HG02870 (cell line): ENCODE measurements around the gene YWHAH.

ENCODE experiments used
- ATAC-seq: cut with Tn5 transposase; IDR thresholded peaks from one replicate; pipeline ENCODE4 v1.9.1; 2021; ENCODE audit warnings: mild to moderate bottlenecking, moderate library complexity; ENCODE audit not compliant: unreplicated experiment

YWHAH gene

DNA sequence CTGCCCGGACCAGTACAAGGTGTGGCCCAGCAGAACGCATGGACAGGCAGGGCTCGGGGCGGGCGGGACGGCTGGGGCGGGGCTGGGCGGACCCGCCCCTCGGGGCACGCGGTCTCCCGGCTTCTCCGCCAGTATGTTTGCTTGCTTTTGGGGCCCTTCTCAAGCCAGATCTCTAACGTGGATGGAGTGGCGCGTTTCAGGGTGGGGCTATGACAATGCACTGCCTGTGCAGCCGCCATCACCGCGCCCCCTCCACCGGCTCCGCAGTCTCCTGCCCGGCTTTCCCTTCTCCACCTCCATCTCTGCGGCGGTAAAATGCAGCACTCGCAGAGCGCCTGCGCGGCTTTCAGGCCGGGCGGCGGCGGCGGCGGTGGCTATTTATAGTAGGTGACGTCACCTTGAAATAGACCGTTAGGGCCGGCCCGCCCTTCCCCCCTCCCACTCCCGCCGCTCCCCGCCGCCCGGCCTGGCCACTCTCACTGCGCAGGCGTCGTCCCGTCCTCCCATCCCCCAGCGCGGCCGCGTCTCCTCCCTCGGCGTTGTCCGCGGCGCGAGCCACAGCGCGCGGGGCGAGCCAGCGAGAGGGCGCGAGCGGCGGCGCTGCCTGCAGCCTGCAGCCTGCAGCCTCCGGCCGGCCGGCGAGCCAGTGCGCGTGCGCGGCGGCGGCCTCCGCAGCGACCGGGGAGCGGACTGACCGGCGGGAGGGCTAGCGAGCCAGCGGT lies at the start of gene YWHAH:
Gene YWHAH, plus strand, starts transcription at position 558 of the 722 bp plus-strand sequence. CDS start 199 bp downstream, outside the sequence.
- peak; percentile 53 for ATAC-seq

GRCh38 chr22:31895411-31896123 lies 48.8 kb upstream of the YWHAH start:
- no peak for ATAC-seq

- no peak for ATAC-seq
Measured at GRCh38 chr22:31896472-31896871, 47.9 kb upstream of the YWHAH start.

DNA sequence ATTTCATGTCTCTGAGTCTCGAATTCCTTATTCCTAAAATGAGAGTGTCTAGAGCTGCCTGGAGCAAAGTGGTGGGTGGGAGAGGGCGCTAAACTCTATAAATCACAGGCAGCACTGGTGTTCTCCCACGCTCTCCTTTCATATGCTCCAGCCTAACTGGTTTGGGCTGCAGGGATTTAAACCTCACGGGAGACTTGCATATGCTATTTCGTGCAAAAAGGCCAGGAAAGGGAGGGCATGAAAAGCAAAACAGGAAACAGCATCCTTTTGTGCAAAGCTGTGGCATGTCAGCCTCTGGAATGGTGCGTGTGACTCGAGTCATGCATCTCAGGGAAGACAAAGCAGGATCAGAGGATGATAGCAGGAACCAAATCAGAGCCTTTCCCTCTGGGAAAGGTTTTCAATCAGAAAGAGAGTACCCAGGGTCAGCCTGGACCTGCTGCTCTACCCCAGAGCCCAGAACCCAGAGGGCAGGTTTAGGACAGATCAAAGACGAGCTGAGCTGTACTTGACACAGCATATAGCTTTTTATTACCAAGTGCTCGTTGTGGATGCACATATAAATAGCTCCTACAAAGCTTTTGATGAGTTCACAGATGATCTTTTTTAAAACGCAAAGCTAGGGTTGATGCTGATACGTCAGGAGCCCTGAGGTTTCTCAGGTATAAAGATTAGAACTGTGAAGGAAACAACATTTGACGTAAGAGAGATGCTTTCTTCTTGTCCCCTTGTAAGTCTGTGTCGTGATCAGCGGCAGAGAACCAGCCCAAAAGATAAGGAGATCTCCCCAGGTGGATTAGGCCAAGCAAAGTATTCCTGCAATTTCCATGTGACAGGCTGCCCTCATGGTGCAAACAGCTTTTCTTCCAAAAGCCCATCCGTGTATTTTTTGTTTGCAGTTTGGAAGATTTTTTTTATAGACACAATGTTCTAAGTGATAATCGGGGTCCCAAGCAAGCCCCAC lies 46.2 kb upstream of the YWHAH start:
- ATAC-seq, result no peak

- no peak for ATAC-seq
Measured at GRCh38 chr22:31898926-31899325, 45.4 kb upstream of the YWHAH start.

DNA sequence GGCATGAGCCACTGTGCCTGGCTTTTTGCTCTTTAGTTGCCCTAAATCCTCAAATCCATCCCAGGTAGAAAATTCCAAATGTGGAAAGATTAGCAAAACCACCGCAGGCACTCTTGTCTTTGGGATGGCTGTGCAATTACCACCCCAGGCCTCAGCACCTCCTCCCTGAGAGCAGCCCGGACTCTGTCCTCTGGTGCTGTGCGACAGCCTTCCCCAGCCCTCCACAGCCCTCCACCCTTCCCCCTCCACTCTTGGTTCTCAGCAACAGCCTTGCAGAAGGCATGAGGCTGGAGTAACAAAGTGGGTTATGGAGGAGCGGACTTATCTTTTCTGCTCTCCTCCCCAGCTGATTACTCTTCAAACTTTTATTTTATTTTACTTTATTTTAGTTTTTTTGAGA lies 44.7 kb upstream of the YWHAH start:
- ATAC-seq, result no peak

GRCh38 chr22:31901388-31902137 lies 42.8 kb upstream of the YWHAH start:
- no peak for ATAC-seq

DNA sequence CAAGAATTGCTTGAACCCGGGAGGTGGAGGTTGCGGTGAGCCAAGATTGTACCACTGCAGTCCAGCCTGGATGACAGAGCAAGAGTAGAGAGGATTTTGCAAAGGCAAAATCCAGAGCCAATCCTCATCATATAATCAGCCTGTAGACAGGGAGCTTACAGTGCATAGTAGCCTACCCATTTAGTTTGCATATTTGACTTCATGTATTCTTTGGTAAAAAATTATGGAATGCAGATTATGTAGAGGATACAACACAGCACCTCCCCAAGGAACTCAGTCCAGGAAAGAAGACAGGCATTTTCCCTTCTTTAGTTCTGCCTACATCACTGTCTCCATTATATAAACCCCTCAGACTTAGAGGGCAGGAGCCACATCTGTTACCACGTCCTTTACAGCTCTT lies 39.7 kb upstream of the YWHAH start:
- ATAC-seq, result no peak

- ATAC-seq, result no peak
Measured at GRCh38 chr22:31905356-31905755, 39.0 kb upstream of the YWHAH start.

DNA sequence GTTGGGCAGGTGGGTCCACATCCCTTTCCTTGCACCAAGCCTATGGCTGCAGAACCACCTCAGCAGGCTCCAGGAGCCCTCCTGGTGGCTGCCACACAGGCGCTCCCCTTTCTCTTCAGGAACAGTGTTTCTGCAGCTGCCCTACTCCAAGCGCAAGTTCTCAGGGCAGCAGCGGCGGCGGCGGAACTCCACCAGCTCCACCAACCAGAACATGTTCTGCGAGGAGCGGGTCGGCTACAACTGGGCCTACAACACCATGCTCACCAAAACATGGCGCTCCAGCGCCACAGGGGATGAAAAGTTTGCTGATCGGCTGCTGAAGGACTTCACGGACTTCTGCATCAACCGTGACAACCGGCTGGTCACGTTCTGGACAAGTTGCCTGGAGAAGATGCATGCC lies 38.2 kb upstream of the YWHAH start:
- no peak for ATAC-seq

DNA sequence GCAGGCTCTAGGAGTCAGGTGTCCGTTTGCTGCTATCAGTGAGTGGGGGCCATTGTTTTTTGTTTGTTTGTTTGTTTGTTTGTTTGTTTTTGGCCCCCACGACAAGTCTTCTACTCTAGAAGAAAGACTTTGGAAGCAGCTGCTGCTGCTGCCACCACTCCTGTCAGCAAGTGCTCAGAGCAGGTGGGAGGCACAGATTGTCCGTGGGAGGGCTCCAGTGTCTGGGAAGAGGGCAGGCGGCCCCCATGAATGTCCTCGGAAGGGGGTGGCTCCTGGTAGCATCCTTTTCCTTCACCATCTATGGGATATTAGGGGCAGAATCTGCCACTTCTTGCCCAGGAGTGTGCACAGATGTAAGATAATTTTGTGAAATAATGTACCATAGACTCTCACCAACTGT lies 37.8 kb upstream of the YWHAH start:
- ATAC-seq, result no peak

GRCh38 chr22:31909977-31910376 lies 34.4 kb upstream of the YWHAH start:
- ATAC-seq, result no peak

DNA sequence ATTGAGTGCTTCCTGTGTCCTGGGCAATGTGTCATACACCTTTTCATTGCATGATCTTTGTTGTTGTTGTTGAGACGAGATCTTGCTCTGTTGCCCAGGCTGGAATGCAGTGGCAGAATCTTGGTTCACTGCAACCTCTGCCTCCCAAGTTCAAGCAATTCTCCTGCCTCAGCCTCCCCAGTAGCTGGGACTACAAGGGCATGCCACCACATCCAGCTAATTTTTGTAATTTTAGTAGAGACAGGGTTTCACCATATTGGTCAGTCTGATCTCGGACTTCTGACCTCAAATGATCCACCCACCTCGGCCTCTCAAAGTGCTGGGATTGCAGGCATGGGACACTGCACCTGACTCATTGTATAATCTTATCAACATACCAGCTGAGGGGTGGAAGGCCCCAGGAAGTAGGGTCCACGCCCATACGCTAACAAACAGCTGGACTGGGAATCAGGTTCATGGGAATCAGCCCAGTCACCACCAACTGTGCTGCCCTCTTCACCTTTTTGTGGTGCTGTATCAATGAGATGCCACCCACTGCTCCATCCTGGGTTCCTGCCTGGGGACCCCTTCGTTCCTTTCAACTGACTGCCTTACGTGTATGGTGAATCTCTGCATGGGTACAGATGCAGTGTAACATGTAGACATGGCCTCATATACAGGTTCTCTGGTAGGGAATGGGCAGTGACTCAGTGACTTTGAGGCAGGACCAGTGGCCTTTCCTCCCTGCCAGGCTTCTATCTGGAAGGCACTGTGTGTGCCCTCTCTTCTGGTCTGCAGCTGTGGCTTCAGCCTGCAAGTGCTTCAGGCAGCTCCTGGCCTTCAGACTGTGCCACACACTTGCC lies 32.5 kb upstream of the YWHAH start:
- ATAC-seq, result no peak

GRCh38 chr22:31912407-31912743 lies 32.0 kb upstream of the YWHAH start:
- no peak for ATAC-seq

DNA sequence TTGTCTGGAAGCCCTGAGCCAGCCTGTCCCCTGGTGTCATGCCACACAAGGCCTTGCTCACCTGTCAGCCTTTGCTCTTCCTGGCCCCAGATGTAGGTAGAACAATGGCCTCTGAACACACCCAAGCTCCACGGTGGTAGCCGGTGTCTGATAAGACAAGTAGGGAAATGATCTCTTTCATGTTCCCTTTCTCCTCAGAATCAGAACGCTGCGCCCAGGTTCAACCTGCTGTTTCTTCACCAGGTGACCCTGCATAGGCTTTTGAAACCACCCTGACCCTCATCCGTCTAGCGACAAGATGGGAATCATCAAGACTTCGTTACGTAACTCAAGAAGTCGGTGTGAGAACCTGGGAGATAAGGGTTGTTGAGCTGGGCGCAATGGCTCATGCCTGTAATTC lies 28.7 kb upstream of the YWHAH start:
- no peak for ATAC-seq

DNA sequence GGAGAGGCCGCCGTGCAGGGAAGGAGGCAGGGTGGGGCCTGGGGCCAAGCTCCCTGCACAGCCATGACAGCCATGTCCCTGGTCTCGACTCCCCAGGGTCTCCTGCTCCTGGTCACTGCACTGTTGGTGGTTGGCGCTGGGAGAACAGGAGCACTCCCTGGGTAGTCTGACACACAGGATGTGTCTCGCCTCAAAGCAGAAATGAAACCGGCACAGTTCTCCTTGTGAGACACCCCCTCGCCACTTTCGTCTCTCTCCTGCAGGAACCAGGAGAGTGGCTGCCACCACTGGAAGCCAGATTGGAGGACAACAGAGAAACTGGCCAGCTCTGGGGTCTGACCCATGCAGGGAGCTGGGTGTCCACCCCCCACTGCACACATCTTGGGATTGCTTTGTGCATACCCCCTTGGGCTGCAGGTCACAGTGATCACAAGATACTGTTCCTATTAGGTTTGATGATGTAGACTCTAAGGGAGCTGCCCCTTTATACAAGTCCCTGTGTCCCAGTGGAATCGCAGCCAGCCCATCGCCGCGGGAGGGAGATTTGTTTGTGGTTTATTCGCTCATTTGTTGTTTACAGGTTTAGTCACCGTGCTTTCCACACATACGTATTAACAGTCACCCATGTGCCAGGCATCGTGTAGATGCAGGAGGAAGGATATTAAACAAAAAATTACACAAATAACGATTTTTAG lies 27.0 kb upstream of the YWHAH start:
- peak; percentile 52 for ATAC-seq

DNA sequence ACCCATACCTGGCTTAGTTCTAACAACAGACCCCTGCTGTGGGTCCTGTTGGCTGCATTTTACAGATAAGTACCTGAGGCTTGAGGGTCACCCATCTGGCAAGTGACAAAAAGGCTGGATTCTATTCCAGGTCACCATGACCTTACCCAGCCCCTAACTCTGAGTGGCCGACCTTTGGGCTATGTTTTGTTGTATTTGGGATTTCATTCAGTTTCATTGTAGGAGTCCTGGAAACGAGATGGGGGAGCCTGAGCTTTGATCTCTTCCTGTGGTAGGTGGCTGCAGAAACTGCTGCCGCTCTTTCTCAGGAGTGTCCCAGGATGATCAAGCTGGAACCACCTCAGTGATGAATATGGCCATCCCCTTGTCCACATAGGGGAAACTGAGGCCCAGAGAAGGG lies 24.6 kb upstream of the YWHAH start:
- no peak for ATAC-seq

DNA sequence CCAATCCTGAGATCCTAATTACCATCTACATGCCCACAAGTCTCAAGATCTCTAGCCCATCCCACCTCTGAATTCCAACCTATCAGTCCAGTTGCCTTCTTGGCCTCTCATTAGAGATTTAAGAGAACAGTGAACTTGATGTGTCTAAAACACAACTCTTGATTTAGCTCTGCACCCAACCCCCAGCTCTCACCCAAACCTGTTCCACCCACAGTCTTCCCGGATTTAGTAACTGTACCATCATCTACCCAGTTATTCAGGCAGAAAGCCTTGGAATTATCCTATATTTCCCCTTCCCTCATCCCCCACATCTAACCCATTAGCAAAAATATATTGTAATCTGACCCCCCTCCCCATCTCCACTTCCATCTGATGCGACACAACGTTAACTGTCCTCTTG lies 24.0 kb upstream of the YWHAH start:
- no peak for ATAC-seq

- ATAC-seq, result no peak
Measured at GRCh38 chr22:31921106-31921505, 23.2 kb upstream of the YWHAH start.
